Measurements from ENCODE around the gene CCDC150. TPM values are rescaled to one million over a fixed set of nuclear protein-coding genes. Genes with fewer than 3 reads are reported as not detected.

Gene CCDC150
- total RNA-seq, 1 experiment from 2014 or later: 34.0 TPM

DNA sequence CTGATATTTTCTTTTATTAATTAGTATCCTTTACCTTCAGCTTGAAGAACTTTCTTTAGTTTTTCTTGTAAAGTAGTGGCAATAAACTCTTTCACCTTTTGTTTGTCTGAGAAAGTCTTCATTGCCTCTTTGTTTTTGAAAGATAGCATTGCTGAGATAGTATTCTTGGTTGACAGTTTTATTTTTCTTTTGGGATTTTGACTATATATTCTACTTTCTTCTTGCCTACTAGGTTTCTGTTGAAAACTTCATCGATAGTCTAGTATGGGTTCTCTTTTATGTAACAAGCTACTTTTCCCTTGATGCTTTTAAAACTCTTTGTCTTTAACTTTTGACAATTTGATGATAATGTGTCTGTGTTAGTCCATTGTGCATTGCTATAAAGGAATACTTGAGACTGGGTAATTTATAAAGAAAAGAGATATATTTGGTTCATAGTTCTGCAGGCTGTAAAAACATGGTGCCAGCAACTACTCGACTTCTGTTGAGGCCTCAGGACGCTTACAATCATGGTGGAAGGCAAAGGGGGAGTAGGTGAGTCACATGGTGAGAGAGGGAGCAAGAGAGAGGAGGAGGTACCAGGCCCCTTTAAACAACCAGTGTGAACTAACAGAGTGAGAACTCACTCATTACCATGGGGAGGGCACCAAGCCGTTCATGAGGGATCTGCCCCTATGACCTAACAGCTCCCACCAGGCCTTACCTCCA, 12.0 kb downstream of the CCDC150 start:
- Mint-ChIP-seq H3K9me3 (ENCODE audit: unreplicated experiment) (peaks cover 61% of the 10 kb centered on the region), H3K4me1 (ENCODE audit: low read depth, unreplicated experiment) (peaks cover under 1% of the 10 kb centered on the region), H3K27me3 (ENCODE audit: insufficient read depth, unreplicated experiment) (no peaks in the 10 kb centered on the region), H3K4me3 (ENCODE audit: unreplicated experiment) (no peak overlapping the region), H3K36me3 (ENCODE audit: insufficient read depth, unreplicated experiment) (peaks cover 13% of the 10 kb centered on the region), H3K27ac (ENCODE audit: unreplicated experiment) (no peak overlapping the region)
- BruUV-seq (replicated peaks): no TSS peak
- ChIA-PET CTCF (no interaction called here), POLR2A (no interaction called here)
- Histone ChIP-seq H3K27me3 (replicated peaks; ENCODE audit: control insufficient read depth, insufficient read depth, low read length) (no peaks in the 10 kb centered on the region), H3K36me3 (ENCODE audit: control insufficient read depth, insufficient read depth, low read length) (no peaks in the 10 kb centered on the region; the same call in 1 of the 2 replicates), H3K9me3 (peaks cover 30% of the 10 kb centered on the region), H3K4me1 (no peaks in the 10 kb centered on the region), H3K4me3 (ENCODE audit: low read depth, low read length) (no peak overlapping the region)
- TF ChIP-seq, protein P1, sequence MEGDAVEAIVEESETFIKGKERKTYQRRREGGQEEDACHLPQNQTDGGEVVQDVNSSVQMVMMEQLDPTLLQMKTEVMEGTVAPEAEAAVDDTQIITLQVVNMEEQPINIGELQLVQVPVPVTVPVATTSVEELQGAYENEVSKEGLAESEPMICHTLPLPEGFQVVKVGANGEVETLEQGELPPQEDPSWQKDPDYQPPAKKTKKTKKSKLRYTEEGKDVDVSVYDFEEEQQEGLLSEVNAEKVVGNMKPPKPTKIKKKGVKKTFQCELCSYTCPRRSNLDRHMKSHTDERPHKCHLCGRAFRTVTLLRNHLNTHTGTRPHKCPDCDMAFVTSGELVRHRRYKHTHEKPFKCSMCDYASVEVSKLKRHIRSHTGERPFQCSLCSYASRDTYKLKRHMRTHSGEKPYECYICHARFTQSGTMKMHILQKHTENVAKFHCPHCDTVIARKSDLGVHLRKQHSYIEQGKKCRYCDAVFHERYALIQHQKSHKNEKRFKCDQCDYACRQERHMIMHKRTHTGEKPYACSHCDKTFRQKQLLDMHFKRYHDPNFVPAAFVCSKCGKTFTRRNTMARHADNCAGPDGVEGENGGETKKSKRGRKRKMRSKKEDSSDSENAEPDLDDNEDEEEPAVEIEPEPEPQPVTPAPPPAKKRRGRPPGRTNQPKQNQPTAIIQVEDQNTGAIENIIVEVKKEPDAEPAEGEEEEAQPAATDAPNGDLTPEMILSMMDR (IDR thresholded peaks at IDR 0.05; ENCODE audit: insufficient read depth in 1 of 2, low read depth in 1 of 2, low read length in 1 of 2, severe bottlenecking in 1 of 2, unreplicated experiment in 1 of 2): no peak
- DNase-seq: no peak
- intact Hi-C loops (cut with micrococcal nuclease; ENCODE audit: unreplicated experiment): no loop called here

DNA sequence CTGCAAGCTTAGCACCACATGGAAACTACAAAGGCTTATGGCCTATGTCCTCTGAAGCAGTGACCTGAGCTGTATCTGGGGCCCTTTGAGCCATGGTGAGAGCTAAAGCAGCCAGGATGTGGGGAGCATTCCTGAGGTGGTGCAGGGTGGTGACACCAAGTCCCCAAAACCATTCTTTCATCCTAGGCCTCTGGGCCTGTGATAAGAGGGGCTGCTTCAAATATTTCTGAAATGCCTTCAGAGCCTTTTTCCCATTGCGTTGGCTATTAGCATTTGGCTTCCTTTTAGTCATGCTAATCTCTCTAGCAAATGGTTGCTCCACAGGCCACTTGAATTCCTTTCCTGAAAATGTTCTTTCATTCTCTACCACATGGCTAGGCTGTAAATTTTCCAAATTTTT, 13.4 kb downstream of the CCDC150 start:
- Histone ChIP-seq H3K4me1 (no peaks in the 10 kb centered on the region), H3K27me3 (replicated peaks; ENCODE audit: control insufficient read depth, insufficient read depth, low read length) (no peaks in the 10 kb centered on the region), H3K36me3 (ENCODE audit: control insufficient read depth, insufficient read depth, low read length) (no peaks in the 10 kb centered on the region; the same call in 1 of the 2 replicates), H3K4me3 (ENCODE audit: low read depth, low read length) (no peak overlapping the region), H3K9me3 (peaks cover 30% of the 10 kb centered on the region)
- Mint-ChIP-seq H3K27me3 (ENCODE audit: insufficient read depth, unreplicated experiment) (no peaks in the 10 kb centered on the region), H3K9me3 (ENCODE audit: unreplicated experiment) (peaks cover 60% of the 10 kb centered on the region), H3K4me1 (ENCODE audit: low read depth, unreplicated experiment) (peaks cover 14% of the 10 kb centered on the region), H3K27ac (ENCODE audit: unreplicated experiment) (no peak overlapping the region), H3K4me3 (ENCODE audit: unreplicated experiment) (no peak overlapping the region), H3K36me3 (ENCODE audit: insufficient read depth, unreplicated experiment) (peaks cover 12% of the 10 kb centered on the region)
- no TSS peak for BruUV-seq (replicated peaks)
- POLR2A ChIA-PET: no interaction called here
- DNase-seq: no peak
- CTCF ChIA-PET: no interaction called here
- intact Hi-C loops (cut with micrococcal nuclease; ENCODE audit: unreplicated experiment): no loop called here
- TF ChIP-seq, protein P1 (IDR thresholded peaks at IDR 0.05; ENCODE audit: insufficient read depth in 1 of 2, low read depth in 1 of 2, low read length in 1 of 2, severe bottlenecking in 1 of 2, unreplicated experiment in 1 of 2): no peak

DNA sequence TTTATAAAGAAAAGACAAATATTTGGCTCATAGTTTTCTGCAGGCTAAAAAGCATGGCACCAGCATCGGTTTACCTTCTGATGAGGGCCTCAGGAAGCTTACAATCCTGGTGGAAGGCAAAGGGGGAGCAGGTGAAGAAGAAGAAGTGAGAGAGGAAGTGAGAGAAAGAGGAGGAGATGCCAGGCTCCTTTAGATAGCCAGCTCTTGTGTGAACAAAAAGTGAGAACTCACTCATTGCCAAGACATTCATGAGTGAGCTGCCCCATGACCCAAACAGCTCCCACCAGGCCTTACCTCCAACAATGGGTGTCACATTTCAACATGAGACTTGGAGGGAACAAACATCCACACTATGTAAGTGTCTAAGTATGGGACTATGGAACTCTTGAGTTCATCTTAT, 14.3 kb downstream of the CCDC150 start:
- Mint-ChIP-seq H3K36me3 (ENCODE audit: insufficient read depth, unreplicated experiment) (peaks cover 12% of the 10 kb centered on the region), H3K27me3 (ENCODE audit: insufficient read depth, unreplicated experiment) (no peaks in the 10 kb centered on the region), H3K9me3 (ENCODE audit: unreplicated experiment) (peaks cover 51% of the 10 kb centered on the region), H3K27ac (ENCODE audit: unreplicated experiment) (no peak overlapping the region), H3K4me3 (ENCODE audit: unreplicated experiment) (no peak overlapping the region), H3K4me1 (ENCODE audit: low read depth, unreplicated experiment) (peaks cover 17% of the 10 kb centered on the region)
- DNase-seq: no peak
- ChIA-PET CTCF (no interaction called here), POLR2A (no interaction called here)
- intact Hi-C loops (cut with micrococcal nuclease; ENCODE audit: unreplicated experiment): no loop called here
- no peak overlapping the region for H3K4me3 ChIP-seq (ENCODE audit: low read depth, low read length)
- H3K36me3 ChIP-seq (ENCODE audit: control insufficient read depth, insufficient read depth, low read length): no peaks in the 10 kb centered on the region; the same call in 1 of the 2 replicates
- peaks cover 30% of the 10 kb centered on the region for H3K9me3 ChIP-seq
- TF ChIP-seq, protein P1 (IDR thresholded peaks at IDR 0.05; ENCODE audit: insufficient read depth in 1 of 2, low read depth in 1 of 2, low read length in 1 of 2, severe bottlenecking in 1 of 2, unreplicated experiment in 1 of 2): no peak
- BruUV-seq (replicated peaks): no TSS peak
- H3K27me3 ChIP-seq (replicated peaks; ENCODE audit: control insufficient read depth, insufficient read depth, low read length): no peaks in the 10 kb centered on the region
- no peaks in the 10 kb centered on the region for H3K4me1 ChIP-seq

Data from Caco-2 (cell line).